CD14-positive monocyte (primary cell): ENCODE results near the gene AEBP1. TPM values are rescaled to one million over a fixed set of nuclear protein-coding genes. Genes with fewer than 3 reads are reported as not detected.

Experiments
- DNase-seq, 3 donors: peaks; one replicate each; pipeline ENCODE4 v3.0.0-alpha.2; 2011 to 2022
- H2AFZ ChIP-seq: 2 replicates; pipeline ENCODE4 v1.6.0; 2012; ENCODE audit warnings: mild to moderate bottlenecking, low read depth, low read length, inconsistent platforms; ENCODE audit not compliant: insufficient read depth, poor library complexity, severe bottlenecking
- H3K27ac ChIP-seq, 2 donors: 1 replicate in 1 of 2; 2 replicates in 1 of 2; pipeline ENCODE4 v1.5.1; 2012 to 2013; ENCODE audit warnings: low read length in 2 of 2, control low read depth in 1 of 2, inconsistent platforms in 1 of 2, low read depth in 1 of 2, mild to moderate bottlenecking in 1 of 2
- H3K27me3 ChIP-seq, 2 donors: one replicate each; pipeline versions ENCODE4 v1.6.0 to v1.6.1; 2011 to 2013; ENCODE audit warnings: low read length in 2 of 2; ENCODE audit not compliant: control insufficient read depth in 2 of 2, insufficient read depth in 2 of 2
- H3K36me3 ChIP-seq, 2 donors: replicated peaks in 1 of 2; 1 replicate in 1 of 2; 2 replicates in 1 of 2; pipeline versions ENCODE4 v1.5.1 to v1.6.1; 2012 to 2013; ENCODE audit warnings: low read length in 2 of 2, control low read depth in 1 of 2, inconsistent platforms in 1 of 2, mild to moderate bottlenecking in 1 of 2; ENCODE audit not compliant: insufficient read depth in 2 of 2, control insufficient read depth in 1 of 2
- H3K4me1 ChIP-seq, 2 donors: 1 replicate in 1 of 2; 2 replicates in 1 of 2; pipeline versions ENCODE4 v1.5.1 to v1.6.1; 2012 to 2013; ENCODE audit warnings: low read length in 2 of 2, control low read depth in 1 of 2, inconsistent platforms in 1 of 2, mild to moderate bottlenecking in 1 of 2, moderate library complexity in 1 of 2; ENCODE audit not compliant: insufficient read depth in 2 of 2, control insufficient read depth in 1 of 2
- H3K4me2 ChIP-seq: replicated peaks from 2 replicates; pipeline ENCODE3; 2012; ENCODE audit warnings: low read length, moderate library complexity, mild to moderate bottlenecking; ENCODE audit not compliant: poor library complexity, severe bottlenecking; ENCODE audit errors: extremely low read depth
- H3K4me3 ChIP-seq, 3 experiments: fragments of 200-600 bp in 1 of 3; sonication (generic) in 1 of 3; replicated peaks in 1 of 3; 1 replicate in 2 of 3; 2 replicates in 1 of 3; pipeline ENCODE4 v1.5.1; 2011 to 2013; ENCODE audit warnings: low read length in 3 of 3, mild to moderate bottlenecking in 3 of 3, control low read depth in 2 of 3, low read depth in 2 of 3, inconsistent platforms in 1 of 3, moderate library complexity in 1 of 3
- H3K79me2 ChIP-seq: 2 replicates; pipeline ENCODE4 v1.6.0; 2012; ENCODE audit warnings: mild to moderate bottlenecking, control low read depth, inconsistent platforms, low read length, moderate library complexity; ENCODE audit not compliant: insufficient read depth
- H3K9ac ChIP-seq: 2 replicates; pipeline ENCODE4 v1.6.0; 2017; ENCODE audit warnings: low read length, mild to moderate bottlenecking; ENCODE audit not compliant: insufficient read depth, poor library complexity, severe bottlenecking
- H3K9me3 ChIP-seq, 2 donors: replicated peaks in 1 of 2; 1 replicate in 1 of 2; 2 replicates in 1 of 2; pipeline versions ENCODE4 v1.5.1 to v1.6.1; 2012 to 2013; ENCODE audit warnings: low read length in 2 of 2, control low read depth in 1 of 2; ENCODE audit not compliant: control insufficient read depth in 1 of 2, insufficient read depth in 1 of 2
- H4K20me1 ChIP-seq: 2 replicates; pipeline ENCODE4 v1.6.0; 2012; ENCODE audit warnings: mild to moderate bottlenecking, low read length, control low read depth, moderate library complexity; ENCODE audit not compliant: insufficient read depth
- H3K27ac Mint-ChIP-seq, 7 donors: one replicate each; pipeline ENCODE4 v1.8.0; 2020; ENCODE audit warnings: mild to moderate bottlenecking in 7 of 7, mixed read lengths in 7 of 7, moderate library complexity in 6 of 7, inconsistent platforms in 2 of 7
- H3K27me3 Mint-ChIP-seq, 3 donors: one replicate each; pipeline ENCODE4 v1.8.0; 2021 to 2022; ENCODE audit warnings: low read depth in 3 of 3, mild to moderate bottlenecking in 3 of 3, mixed read lengths in 3 of 3, moderate library complexity in 3 of 3, inconsistent platforms in 1 of 3
- H3K36me3 Mint-ChIP-seq, 2 donors: one replicate each; pipeline ENCODE4 v1.8.0; 2020; ENCODE audit warnings: mixed read lengths in 2 of 2, inconsistent platforms in 1 of 2, mild to moderate bottlenecking in 1 of 2
- H3K4me1 Mint-ChIP-seq: one replicate; pipeline ENCODE4 v1.8.0; 2020; ENCODE audit warnings: mild to moderate bottlenecking, mixed read lengths
- H3K4me3 Mint-ChIP-seq, 2 donors: one replicate each; pipeline ENCODE4 v1.8.0; 2020; ENCODE audit warnings: mild to moderate bottlenecking in 2 of 2, mixed read lengths in 2 of 2, moderate library complexity in 1 of 2
- H3K9me3 Mint-ChIP-seq, 7 donors: one replicate each; pipeline ENCODE4 v1.8.0; 2020 to 2022; ENCODE audit warnings: mixed read lengths in 7 of 7, mild to moderate bottlenecking in 6 of 7, moderate library complexity in 6 of 7, inconsistent platforms in 2 of 7
- CTCF ChIP-seq: fragments of 200-600 bp; IDR thresholded peaks from one replicate; pipeline ENCODE4 v1.8.0; 2022; ENCODE audit warnings: antibody characterized with exemption, mild to moderate bottlenecking
- WGBS: methylation state at CpG from one replicate; pipeline ENCODE4 v1.1.5; 2013; ENCODE audit warnings: missing lambda C conversion rate; ENCODE audit not compliant: insufficient coverage; 5-methylcytosine and 5-hydroxymethylcytosine counted together
- intact Hi-C, 2 donors: fragments of 100-400 bp; cut with micrococcal nuclease; formaldehyde crosslinking; loops; one replicate each; pipeline versions ENCODE4 v1.15.0 to v1.15.1; 2023
- polyA plus RNA-seq, 3 donors: library from polyadenylated mRNA; depleted of rRNA in 1 of 3; unstranded in 2 of 3; stranded (reverse) in 1 of 3; fragments of 300-500 nt in 2 of 3; fragments of >200 nt in 1 of 3; fragmentation: Illumina TruSeq in 2 of 3; gene quantifications; 1 replicate in 2 of 3; 2 replicates in 1 of 3; pipeline ENCODE4 v1.2.3, GENCODE V29; 2012 to 2021

AEBP1 gene
- polyA plus RNA-seq, 3 donors = 0.08 TPM; not detected in 2

DNA sequence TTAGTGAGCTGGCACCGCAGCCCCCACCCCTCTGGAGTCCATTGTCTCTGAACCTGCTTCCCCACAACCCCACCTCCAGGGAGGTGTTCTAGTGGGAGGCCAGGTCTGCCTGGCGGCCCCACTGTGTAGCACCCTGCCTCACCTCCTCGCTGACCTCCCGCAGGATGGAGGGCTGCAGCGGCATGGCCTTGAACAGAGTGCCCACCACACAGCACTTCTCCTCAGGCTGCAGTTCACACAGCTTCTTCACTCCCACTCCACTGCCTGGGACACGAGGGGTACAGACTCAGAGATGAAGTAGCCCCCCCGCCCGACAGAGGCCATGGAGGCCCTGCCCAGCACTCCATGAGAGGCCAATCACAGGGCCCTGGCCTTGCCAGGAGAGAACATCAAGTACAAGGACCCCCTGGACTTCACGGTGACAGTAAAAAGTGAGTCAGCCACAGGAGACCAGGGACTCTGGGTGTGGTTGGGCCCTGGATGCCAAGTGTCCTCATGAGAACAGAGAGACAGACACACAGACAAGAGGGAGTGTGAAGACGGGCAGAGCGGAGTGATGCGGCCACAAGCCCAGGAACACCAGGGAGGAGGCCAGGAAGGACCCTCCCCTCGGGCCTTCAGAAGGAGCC is 13.8 kb downstream of the AEBP1 start:
- Histone ChIP-seq H3K4me2 (no peak overlapping the region), H3K9me3 (no peaks in the 10 kb centered on the region), H3K4me3 (no peak overlapping the region), H3K36me3 (peaks cover 16 to 27% of the 10 kb centered on the region in 2 donors), H4K20me1 (no peaks in the 10 kb centered on the region), H3K27ac (no peak overlapping the region), H3K79me2 (peaks cover 13% of the 10 kb centered on the region), H3K4me1 (peaks cover 6 to 7% of the 10 kb centered on the region in 2 donors), H2AFZ (no peak overlapping the region), H3K27me3 (no peaks in the 10 kb centered on the region), H3K9ac (no peak overlapping the region)
- Mint-ChIP-seq H3K36me3 (peaks cover 34 to 53% of the 10 kb centered on the region in 2 donors), H3K9me3 (peaks cover 0 to 7% (median 2%) of the 10 kb centered on the region in 7 donors), H3K27me3 (no peaks in the 10 kb centered on the region), H3K27ac (no peak overlapping the region), H3K4me3 (no peak overlapping the region), H3K4me1 (peaks cover 11% of the 10 kb centered on the region)
- intact Hi-C loops = no loop called here
- TF ChIP-seq CTCF = no peak
- no peak for DNase-seq
- 98% methylated on average over 10 of the region's 13 CpGs for WGBS

- H3K4me3 Mint-ChIP-seq = no peak overlapping the region
- H3K27ac Mint-ChIP-seq = peak overlapping the region in 3 of 7 donors; percentile 11 to 53 (median 30)
- no peak for TF ChIP-seq CTCF
- no peak overlapping the region for H3K9ac ChIP-seq
- H3K4me3 ChIP-seq = no peak overlapping the region
- H3K4me1 ChIP-seq = peaks cover 14 to 16% of the 10 kb centered on the region in 2 donors
- no peaks in the 10 kb centered on the region for H3K9me3 Mint-ChIP-seq
- no peak for DNase-seq
- H3K4me2 ChIP-seq = no peak overlapping the region
- peaks cover 15 to 27% of the 10 kb centered on the region in 2 donors for H3K36me3 ChIP-seq
- no peaks in the 10 kb centered on the region for H4K20me1 ChIP-seq
- peaks cover 15% of the 10 kb centered on the region for H3K4me1 Mint-ChIP-seq
- WGBS = 97% methylated on average over 7 of the region's 8 CpGs
- H3K27ac ChIP-seq = no peak overlapping the region
- peaks cover 30 to 39% of the 10 kb centered on the region in 2 donors for H3K36me3 Mint-ChIP-seq
- no peaks in the 10 kb centered on the region for H3K9me3 ChIP-seq
- H3K27me3 Mint-ChIP-seq = peaks cover 0 to 3% (median 0%) of the 10 kb centered on the region in 3 donors
- H2AFZ ChIP-seq = no peak overlapping the region
- H3K79me2 ChIP-seq = peaks cover 13% of the 10 kb centered on the region
- H3K27me3 ChIP-seq = no peaks in the 10 kb centered on the region
- intact Hi-C loops = loop anchor here (5.0 kb wide), 2 partner anchors 38 to 103 kb away; partner anchors contain the start of gene POLM (in 2 of the 2)
Observed at GRCh38 chr7:44119829-44120380, 15.8 kb downstream of the AEBP1 start.
